ENCODE results near the gene SEPTIN3. TPM values are rescaled to one million over a fixed set of nuclear protein-coding genes. Genes with fewer than 3 reads are reported as not detected.

The SEPTIN3 gene
- total RNA-seq, 1 donor from 2014 or later = 75.0 TPM

DNA sequence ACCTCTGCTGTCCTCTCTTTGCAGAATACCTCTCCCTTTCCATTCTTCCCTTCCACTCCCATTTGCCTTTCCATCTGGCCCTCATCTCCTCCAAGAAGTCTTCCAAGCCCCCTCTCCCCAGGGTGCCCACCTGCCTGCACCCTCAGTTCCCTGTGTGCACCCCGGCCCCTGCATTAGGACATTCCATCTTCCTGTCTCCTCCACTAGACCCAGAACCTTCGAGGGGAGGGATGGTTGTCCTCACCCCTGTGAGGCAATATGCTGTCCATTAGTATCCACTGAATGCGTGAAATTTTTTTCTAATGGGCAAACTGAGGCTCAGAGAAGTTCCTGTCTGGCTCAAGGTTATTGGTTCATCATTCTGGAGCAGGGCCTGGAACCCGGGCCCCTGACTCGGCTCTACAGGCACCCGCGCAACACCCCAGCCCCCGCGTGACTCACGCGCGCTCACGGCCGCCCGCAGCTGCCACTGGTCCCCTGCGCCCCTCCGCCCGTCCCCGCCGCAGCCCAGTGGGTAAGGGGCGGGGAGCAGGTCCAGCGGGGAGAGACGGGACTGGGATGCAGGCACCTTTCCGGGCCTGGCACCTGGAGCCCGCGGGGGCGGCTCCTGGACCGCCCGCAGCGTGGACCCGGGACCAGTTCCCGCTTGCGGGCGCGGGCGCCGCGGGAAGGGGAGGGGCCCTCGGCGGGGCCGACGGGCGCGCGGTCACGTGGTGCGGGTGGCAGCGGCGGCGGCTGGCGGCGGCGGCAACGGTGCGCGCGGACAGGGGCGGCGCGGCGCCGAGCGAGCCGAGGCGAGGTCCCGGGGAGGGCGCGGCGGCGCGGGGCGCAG lies 7.0 kb downstream of the SEPTIN3 start:
- no peaks in the 10 kb centered on the region for H3K9me3 Mint-ChIP-seq
- DNase-seq (ENCODE audit: low read depth, low spot score) = peak; percentile 38
- H3K27ac Mint-ChIP-seq (ENCODE audit: unreplicated experiment) = no peak overlapping the region
- TF ChIP-seq CTCF (conservative IDR thresholded peaks at IDR 0.05) = no peak
- no peaks in the 10 kb centered on the region for H3K36me3 Mint-ChIP-seq (ENCODE audit: low read depth)
- H3K4me3 Mint-ChIP-seq = peak overlapping the region; percentile 84
- H3K4me1 Mint-ChIP-seq = peaks cover 28% of the 10 kb centered on the region
- peaks cover 44% of the 10 kb centered on the region for H3K27me3 Mint-ChIP-seq (ENCODE audit: low read depth)

DNA sequence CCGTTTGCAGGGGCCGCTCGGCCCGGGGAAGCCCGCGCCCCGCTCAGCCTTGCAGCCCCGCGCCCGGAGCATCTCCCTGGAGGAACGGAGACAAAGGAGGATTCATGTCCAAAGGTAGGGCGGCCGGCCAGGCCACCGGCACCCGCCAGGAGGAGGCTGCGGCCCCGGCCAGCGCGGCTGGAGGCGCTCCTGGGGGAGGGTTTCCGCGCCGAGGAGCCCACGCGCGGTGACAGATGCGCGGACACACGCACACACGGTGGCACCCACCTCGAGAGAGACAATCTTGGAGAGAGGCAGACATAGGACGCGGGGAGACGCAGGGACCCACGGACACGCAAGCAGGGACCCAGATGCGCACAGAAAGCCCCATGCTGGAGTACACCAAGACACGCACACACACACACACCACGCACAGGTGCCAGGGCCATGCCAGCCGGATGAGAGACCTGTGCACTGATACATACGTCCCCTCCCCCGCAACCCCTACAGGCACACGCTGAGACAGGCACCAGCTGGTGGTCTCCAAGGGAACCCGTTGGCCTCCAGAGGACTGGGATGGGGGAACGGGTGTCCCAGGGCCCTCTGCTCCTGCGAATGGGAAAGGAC lies 7.8 kb downstream of the SEPTIN3 start:
- DNase-seq (ENCODE audit: low read depth, low spot score) = no peak
- no peak overlapping the region for H3K27ac Mint-ChIP-seq (ENCODE audit: unreplicated experiment)
- no peaks in the 10 kb centered on the region for H3K36me3 Mint-ChIP-seq (ENCODE audit: low read depth)
- peaks cover 28% of the 10 kb centered on the region for H3K4me1 Mint-ChIP-seq
- no peak for TF ChIP-seq CTCF (conservative IDR thresholded peaks at IDR 0.05)
- H3K9me3 Mint-ChIP-seq = no peaks in the 10 kb centered on the region
- H3K27me3 Mint-ChIP-seq (ENCODE audit: low read depth) = peaks cover 44% of the 10 kb centered on the region
- H3K4me3 Mint-ChIP-seq = peak overlapping the region; percentile 82

DNA sequence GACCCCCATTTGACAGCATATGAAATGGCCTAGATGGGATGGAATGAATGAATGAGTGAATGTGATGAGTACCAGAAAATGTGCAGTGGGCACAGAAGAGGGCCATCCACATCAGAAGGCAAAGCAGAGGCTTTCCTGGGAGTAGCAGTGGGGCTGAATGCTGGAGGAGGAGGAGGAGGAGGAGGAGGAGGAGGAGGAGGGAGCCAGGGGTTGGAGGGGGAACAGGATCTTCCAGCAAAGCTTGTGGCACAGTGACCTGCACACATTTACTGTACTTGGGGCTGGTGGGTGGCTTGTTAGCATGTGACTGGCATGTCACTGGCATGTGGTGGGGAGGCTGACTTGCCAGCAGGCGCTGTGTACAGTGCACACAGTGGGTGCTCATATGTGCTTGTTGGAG lies 9.5 kb downstream of the SEPTIN3 start:
- no peak for TF ChIP-seq CTCF (conservative IDR thresholded peaks at IDR 0.05)
- H3K4me3 Mint-ChIP-seq = peak overlapping the region; percentile 82
- no peak for DNase-seq (ENCODE audit: low read depth, low spot score)
- H3K9me3 Mint-ChIP-seq = no peaks in the 10 kb centered on the region
- no peak overlapping the region for H3K27ac Mint-ChIP-seq (ENCODE audit: unreplicated experiment)
- peaks cover 28% of the 10 kb centered on the region for H3K4me1 Mint-ChIP-seq
- H3K36me3 Mint-ChIP-seq (ENCODE audit: low read depth) = no peaks in the 10 kb centered on the region
- H3K27me3 Mint-ChIP-seq (ENCODE audit: low read depth) = peaks cover 34% of the 10 kb centered on the region

- no peak for TF ChIP-seq CTCF (conservative IDR thresholded peaks at IDR 0.05)
- Mint-ChIP-seq H3K36me3 (ENCODE audit: low read depth) (peaks cover 3% of the 10 kb centered on the region), H3K4me1 (peaks cover 28% of the 10 kb centered on the region), H3K4me3 (peak overlapping the region; percentile 72), H3K27ac (ENCODE audit: unreplicated experiment) (no peak overlapping the region), H3K9me3 (no peaks in the 10 kb centered on the region), H3K27me3 (ENCODE audit: low read depth) (peaks cover 28% of the 10 kb centered on the region)
- DNase-seq (ENCODE audit: low read depth, low spot score) = no peak
These were observed 10.4 kb downstream of the SEPTIN3 start for GRCh38 chr22:41979423-41980250.

DNA sequence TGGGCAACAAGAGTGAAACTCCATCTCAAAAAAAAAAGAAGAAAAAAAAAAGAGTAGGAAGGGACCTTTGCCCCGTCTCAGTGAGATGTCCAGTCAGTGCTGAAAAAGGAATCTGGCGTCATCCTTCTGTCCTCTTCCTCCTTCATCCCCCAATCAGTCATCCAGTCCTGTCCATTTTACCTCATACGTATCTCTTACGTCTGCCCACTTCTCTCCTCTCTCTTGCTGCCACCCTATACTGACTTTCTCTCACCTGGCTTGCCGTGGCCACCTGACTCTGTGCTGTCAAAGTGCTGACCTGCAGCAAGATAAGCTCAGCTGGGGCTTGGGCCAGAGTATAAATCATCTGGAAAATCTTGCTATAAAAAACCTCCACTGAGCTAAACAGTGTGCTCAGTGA lies 13.6 kb downstream of the SEPTIN3 start:
- H3K4me3 Mint-ChIP-seq = no peak overlapping the region
- no peaks in the 10 kb centered on the region for H3K9me3 Mint-ChIP-seq
- no peak for TF ChIP-seq CTCF (conservative IDR thresholded peaks at IDR 0.05)
- DNase-seq (ENCODE audit: low read depth, low spot score) = no peak
- no peak overlapping the region for H3K27ac Mint-ChIP-seq (ENCODE audit: unreplicated experiment)
- H3K4me1 Mint-ChIP-seq = peaks cover 16% of the 10 kb centered on the region
- peaks cover 10% of the 10 kb centered on the region for H3K36me3 Mint-ChIP-seq (ENCODE audit: low read depth)
- H3K27me3 Mint-ChIP-seq (ENCODE audit: low read depth) = peaks cover 4% of the 10 kb centered on the region
